NCI-H187 treated with DMSO at 0.1 percent for 48 hours (cell line): ENCODE results near the gene PLCL2.
"Not testable (repeated sequence)": the region's sequence is repeated elsewhere in the genome, so short reads cannot be mapped to it uniquely, and the experiment has no call there.

Source experiments
- DNase-seq: peaks from one replicate; lab custom pipeline; 2025; lab: John Stamatoyannopoulos, UW

The PLCL2 gene

DNA sequence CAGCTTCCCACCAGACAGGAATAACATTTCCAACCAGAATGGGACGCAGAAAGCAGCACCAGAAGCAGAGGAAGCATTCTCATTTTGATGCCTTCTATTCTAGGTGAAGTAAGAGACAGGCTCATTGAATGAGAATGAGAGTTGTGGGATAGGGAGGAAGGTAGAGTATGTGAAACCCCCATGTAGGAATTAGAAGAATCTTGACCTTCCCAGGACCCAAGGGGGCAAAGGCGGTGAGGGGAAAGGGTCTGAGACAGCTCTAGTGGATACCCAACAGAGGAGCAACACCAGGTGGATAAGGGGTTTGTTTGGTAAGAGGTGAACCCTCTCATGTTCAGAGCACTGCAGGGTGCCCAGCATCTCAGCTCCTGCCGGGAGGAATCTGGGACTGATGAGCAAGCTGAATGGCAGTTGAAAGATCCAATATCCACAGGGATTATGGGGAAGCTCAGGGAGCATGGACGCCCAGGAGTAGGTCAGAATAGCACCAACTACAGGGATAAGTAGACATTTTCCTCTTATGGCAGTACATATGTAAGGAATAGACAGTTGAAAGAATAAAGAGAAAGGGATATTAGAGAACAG, 77.0 kb downstream of the PLCL2 start:
- DNase-seq, result no peak

DNA sequence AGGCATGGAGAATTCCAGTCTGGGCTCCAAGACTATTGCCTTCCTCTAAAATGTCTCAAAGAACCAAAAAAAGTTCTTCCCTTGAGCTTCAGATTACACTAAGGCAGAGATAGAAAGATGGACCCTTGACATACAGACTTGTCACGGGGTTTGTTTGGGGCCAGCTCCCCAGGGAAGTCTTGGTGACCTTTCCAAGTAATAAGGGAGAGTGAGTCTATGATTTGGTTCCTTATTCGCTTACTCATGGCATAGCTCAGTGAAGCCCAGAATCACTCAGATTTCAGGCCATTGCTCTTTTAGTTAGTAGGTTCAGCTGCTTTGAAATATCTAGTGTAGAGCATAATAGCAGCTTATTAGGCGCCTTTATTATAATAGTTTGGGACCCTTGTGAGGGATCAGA, 90.3 kb downstream of the PLCL2 start:
- DNase-seq, result no peak

DNA sequence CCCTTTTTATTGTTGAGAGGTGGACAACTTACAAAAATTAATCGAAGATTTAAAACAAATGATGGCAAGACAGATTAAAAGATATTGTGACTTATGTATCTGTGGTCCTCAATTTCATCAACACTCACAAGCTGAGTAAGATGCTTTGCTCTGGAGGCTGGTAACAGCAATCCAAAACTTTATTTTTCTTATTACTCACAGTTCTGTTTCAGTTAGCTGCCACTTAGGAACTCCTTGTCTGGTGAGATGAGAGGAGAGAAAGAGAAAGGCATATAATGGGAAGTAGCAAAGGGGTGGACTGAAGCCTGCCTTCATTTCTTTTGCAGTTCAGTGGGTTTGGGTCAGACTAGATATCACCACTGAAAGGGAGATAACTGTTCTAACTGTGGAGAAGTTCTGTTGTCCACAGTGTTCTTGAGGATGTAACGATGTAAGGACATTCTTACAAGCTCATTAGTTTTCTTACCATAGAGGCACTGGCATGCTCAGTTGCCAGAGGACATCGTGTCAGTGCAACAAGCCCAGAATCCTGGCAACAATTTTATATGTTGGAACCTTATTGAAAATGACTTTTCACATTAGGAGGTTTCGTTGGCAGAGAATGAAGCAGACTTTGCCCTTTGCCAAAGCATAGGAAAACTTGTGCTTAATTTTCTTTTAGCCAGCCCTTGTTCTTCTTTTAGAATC, 93.6 kb downstream of the PLCL2 start:
- no peak for DNase-seq

DNA sequence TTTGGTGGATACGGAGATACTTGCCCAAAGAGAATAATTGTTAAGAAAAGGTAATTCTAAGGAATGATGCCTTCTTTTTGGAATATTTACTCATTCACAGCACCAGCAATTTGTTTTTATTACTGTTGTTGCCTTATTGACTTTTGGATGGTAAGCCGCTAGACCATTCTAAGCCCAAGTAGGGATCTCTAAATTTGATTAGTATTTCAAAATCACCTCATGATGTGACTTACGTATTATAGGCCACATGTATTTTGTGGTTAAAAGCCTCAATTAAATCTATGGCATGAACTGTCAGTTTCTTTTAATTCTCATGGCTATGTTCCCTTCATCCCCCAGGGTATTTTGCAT, 94.1 kb downstream of the PLCL2 start:
- DNase-seq, result no peak

DNA sequence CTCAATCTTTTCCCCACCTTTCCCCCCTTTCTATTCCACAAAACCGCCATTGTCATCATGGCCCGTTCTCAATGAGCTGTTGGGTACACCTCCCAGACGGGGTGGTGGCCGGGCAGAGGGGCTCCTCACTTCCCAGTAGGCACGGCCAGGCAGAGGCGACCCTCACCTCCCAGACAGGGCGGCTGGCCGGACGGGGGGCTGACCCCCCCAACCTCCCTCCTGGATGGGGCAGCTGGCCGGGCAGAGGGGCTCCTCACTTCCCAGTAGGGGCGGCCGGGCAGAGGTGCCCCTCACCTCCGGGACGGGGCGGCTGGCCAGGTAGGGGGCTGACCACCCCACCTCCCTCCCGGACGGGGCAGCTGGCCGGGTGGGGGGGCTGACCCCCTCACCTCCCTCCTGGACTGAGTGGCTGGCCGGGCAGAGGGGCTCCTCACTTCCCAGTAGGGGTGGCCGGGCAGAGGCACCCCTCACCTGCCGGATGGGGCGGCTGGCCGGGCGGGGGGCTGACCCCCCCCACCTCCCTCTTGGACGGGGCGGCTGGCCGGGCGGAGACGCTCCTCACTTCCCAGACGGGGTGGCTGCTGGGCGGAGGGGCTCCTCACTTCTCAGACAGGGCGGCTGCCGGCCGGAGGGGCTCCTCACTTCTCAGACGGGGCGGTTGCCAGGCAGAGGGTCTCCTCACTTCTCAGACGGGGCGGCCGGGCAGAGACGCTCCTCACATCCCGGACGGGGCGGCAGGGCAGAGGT, 95.2 kb downstream of the PLCL2 start:
- DNase-seq, result not testable (repeated sequence)

DNA sequence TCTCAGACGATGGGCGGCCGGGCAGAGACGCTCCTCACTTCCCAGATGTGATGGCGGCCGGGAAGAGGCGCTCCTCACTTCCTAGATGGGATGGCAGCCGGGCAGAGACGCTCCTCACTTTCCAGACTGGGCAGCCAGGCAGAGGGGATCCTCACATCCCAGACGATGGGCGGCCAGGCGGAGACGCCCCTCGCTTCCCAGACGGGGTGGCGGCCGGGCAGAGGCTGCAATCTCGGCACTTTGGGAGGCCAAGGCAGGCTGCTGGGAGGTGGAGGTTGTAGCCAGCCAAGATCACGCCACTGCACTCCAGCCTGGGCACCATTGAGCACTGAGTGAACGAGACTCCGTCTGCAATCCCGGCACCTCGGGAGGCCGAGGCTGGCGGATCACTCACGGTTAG, 95.8 kb downstream of the PLCL2 start:
- not testable (repeated sequence) for DNase-seq

DNA sequence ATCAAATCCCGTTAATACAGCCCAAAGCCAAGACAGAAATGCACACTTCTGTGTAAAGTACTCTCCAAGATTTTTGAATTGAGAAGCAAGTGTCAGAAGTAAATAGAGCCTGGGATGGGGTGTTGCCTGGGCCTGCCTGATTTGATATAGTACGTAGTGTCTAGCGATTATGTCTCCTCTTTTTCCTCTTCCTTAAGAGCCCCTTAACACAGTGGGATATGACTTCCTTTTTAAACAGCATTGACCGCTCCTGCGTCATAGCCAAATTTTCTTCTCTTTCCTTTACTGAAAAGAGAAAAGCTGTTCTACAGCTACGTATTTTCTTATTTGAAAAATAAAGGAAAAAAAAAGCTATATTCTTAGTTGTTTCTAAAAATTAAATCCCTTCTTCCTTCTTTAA, 97.7 kb downstream of the PLCL2 start:
- DNase-seq, result peak; percentile 5

DNA sequence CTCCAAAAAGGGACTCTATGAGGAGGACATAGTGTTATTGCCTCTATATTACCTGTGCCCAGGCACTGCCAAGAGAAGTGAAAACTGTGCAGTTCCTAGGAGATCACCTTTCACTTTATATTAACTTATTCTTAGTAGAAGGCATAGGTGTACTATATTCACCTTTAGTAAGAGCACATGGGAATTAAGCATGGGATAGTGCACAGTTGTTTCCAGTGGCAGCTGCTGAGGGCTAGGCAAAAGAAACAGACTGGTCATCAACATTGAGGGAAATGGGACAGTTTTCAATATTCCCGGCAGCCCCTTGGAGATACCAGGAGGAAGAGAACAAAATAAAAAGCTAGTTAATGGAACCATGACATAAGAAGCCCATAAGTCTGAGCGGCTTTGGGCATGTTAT, 100.9 kb downstream of the PLCL2 start:
- no peak for DNase-seq

DNA sequence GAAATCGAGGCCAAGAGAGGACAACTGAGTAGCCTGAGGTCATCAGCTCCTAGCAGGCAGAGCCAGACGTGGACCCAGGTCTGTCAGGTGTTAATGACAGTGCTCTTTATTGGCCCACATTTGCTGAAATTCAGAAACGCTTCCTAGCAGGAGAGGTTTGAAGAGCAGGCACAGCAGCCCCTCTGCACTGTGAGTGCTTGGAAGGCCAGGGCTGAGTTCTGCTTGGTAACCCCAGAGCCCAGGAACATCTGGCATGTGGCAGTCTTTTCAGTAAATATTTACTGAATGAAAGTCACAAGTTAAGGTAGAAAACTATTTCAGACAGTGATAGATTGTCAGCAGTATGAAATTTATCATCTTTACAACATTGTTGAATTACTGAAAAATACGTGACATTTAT, 102.4 kb downstream of the PLCL2 start:
- no peak for DNase-seq

DNA sequence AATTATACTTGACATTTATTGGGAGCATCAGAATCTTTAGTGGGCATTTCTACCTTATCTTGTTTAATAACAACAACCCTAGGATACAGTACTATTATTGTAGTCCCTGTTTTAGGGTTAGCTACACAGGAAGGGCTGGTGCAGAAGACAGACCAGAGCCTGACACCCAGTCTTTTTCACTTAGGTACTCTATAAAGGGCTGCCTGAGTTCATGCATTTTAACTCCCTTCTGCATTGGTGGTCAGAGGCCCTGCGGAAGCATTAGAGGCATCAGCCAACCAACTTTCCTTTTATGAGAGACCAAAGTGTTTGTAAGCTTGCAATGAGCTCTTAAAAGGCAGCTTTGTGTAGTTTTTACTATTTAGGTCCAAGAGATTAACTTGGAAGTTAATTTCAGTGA, 105.4 kb downstream of the PLCL2 start:
- no peak for DNase-seq

DNA sequence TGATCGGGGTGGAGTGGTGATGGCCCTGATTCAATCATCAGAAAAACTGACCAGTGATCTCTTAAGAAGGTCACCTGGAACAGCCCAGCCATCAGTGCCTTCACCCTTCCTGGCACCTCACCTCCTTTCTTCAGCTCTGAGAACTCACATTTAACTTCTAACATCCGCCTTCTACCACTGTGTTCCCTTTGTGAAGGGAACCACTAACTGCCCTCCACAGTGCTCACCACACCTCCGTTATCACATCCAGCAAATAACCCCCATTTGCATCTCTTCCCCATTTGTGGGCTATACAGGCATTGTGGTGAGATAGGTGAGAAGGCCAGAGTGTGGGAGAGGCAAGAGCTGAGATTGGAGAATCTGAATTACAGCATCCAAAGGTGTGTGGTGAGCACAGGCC, 107.4 kb downstream of the PLCL2 start:
- DNase-seq, result no peak

DNA sequence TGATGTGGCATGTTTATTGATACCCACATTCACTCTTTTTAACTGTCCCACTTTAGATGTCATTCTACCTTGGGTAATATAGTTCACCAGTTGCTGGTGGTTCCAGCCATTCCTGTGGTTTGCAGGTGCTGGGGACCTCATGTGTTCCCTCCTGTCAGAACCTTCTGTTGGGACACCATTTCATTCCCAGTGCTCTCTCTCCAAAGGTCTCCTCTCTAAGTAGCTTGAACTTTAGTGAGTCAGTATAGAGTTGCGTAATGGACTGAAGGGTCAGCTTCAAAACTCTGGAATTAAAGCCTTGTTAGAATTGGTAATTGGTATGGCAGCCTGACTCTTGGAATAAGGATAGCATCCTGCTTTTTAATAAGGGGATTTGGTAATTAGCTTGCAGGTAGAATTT, 108.5 kb downstream of the PLCL2 start:
- no peak for DNase-seq

DNA sequence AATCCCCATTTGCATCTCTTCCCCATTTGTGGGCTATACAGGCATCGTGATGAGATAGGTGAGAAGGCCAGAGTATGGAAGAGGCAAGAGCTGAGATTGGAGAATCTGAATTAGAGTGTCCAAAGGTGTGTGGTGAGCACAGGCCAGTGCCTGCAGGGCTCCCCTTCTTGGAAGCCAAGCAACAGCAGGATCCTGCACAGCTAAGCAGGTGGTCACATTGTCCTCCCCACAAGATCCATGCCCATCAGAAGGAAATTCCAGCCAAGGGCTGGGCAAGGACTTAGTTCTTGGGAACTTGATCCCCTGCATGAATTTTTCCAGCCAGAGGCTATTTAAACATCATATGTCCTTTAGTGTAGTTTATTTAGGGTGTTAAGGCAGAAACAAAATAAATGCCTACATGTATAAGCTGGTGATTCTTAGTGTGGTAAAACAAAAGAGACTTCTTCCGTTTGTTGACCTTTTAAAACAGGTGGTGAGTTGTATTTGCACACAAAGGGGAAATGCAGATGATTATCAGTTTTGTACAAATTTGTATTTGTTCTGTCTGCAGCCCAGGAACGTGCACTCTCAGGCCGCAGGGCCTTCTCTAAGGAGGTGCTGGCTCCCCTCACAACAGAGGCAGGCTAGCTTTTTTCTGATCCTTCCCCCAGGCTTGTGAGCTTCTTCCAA, 110.2 kb downstream of the PLCL2 start:
- DNase-seq, result no peak

DNA sequence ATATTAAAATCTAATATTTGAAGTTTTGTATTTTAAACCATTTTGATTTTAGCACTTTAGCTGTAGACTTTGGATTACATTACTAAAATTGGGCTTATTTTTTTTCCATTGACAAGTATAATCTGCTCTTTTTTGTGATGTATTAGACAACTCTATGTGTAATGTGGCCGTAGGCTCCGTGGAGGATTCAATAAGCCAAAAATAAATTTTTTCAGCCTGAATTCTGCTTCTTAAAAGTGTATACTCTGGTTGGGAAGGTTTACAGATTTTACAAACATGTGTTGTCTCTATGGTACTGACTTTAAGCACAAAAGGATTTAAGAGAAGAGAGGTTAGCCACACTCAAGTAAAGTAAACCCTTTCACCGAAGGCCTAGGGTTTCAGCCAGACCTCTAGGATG, 110.8 kb downstream of the PLCL2 start:
- no peak for DNase-seq

DNA sequence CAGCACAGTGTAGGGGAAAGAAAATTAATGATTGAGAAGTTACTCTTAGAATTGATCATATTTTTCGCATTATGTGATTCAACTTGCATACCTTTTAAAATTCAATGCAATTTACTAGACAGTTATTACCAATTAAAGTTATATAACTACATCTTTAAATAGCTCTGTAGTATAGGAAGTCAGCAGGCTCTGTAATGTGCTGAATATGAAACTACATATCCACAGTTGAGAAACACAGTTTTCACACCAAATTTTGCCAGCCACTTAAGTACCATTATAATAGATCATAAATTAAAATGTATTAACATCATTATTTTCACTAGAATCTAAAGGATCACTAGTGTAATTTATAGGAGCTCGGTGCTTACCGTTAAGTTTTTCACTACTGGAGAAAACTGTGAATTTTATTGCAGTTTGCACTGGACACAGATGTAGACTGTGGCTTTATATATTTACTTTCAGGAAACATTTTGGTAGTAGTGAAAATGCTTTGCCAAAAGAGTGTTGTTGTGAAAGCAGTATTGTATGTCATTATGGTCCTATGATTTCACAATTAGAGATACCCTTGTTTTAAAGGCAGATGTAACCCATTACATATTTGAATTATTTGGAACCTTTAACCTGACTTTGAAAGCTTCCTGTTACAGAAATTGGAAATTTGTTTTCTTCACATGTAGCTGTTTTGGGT, 113.6 kb downstream of the PLCL2 start:
- DNase-seq, result no peak

DNA sequence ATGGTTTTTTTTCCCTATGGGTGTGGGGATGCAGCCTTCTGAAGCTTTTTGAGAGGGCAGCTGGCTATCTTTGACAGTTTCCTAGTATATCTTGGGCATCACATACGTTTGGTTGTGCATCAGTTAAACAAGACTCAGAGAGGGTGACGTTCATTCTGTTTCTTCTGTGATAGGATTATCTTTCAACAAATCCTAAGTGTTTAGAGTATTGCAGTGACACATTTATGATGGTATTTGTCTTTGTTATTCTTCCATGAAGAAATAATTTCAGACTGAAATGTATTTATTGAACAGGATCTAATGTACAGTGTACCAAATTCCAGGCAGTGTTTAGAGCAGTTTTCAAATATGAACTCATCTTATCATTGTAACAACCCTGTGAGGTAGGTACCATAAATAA, 114.4 kb downstream of the PLCL2 start:
- DNase-seq, result no peak

DNA sequence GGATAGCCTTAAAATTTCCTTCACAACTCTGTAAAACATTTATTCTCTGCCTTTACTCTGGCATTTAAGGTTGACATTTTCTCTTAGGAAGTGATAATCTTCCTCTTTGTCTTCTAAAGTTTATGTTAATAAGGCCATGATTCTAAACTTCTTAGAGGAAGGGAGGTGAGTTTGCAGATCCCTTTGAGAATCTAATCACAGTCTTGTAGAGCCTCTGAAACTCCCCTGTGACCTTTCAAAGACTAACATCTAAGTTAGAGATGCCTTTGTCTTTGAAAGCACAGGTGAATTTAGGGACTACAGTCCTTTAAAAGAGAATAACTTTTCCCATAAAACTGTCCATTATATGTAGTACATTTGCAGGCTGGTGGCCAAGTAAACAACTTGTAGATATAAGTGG, 115.1 kb downstream of the PLCL2 start:
- no peak for DNase-seq

DNA sequence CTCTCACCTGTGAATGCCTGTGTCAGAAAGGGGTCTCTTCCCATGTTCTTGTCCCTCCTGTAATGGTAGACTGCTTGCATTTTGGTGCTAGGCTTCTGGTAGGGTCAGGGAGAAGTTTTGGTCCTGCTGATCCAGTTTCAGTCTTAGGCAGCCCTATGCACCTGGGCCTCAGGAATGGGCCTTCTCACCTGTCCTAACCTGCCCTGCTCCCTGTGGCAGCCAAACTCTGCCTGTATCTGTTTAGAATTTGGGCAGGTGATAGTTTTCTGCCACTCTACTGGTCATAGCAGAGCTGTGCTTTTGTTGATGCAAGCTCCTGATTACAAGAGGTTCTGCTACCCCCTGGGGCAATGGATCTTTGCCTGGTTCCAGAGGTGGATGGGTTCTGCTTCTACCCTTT, 118.7 kb downstream of the PLCL2 start:
- DNase-seq, result no peak

DNA sequence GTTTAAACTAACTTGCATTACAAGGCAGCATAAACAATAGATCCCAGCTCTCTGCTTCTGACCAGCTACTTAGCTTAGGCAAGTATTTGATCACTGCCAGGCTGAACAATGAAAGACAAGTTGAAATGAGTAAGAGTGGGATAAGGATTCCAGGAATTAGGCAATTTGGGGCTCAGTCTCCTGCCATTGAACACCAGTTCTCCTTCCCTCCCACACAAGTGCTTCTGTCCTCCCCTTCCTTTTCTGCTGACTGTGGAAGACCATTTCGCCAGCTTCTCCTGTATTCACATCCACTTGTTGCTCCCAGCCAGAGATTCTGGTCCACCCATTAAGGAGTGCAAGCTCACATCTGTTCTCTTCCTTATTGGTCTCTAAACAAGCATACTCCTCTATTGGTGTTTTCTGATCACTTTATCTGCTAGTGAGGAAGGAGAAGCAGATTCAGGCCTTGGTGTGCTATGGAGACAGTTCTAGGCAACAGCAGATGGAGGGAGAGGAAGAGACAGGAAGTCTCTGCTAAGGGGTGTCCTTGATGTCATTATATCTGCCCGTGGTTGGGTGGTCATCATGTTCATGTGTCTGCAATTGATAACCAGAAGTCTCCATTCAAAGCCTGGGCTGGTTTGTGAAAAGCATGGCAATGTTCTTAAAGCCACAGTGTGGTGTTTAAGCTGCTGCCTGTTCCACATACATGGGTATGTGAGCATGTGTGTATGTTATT, 121.5 kb downstream of the PLCL2 start:
- DNase-seq, result no peak

DNA sequence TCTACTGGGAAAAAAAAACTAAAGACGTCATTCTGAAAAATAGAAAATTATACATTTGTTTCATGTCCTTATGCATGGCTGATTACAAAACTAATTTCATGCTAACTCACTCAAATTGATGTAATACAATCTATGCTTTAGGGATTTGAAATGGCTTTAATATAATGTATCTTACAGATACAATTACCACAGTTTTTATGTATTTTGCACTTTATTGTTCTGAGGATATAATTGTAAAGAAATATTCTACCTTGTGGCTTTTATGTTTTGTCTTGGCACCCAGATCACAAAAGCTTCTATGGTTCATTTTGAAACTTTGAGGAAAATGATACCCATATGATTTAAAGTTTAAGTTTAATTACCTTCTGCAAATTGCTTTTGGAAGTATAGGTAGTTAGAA, 122.5 kb downstream of the PLCL2 start:
- DNase-seq, result no peak

DNA sequence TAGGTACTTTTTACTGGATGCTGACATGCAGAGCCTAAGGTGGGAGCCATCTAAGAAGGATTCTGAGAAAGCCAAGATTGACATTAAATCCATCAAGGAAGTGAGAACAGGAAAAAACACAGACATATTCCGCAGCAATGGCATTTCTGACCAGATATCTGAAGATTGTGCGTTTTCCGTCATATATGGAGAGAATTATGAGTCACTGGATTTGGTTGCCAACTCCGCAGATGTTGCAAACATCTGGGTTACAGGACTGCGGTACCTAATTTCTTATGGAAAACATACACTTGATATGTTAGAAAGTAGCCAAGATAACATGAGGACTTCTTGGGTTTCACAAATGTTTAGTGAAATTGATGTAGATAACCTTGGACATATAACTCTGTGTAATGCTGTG, 125.1 kb downstream of the PLCL2 start:
- DNase-seq, result no peak
